ENCODE measurements around the gene QDPR.

- no peak for TF ChIP-seq CTCF (IDR thresholded peaks at IDR 0.05)
- no peak for TF ChIP-seq POLR2A (IDR thresholded peaks at IDR 0.05)
Observed at GRCh38 chr4:17494258-17495190, 17.4 kb downstream of the QDPR start.

Data from adrenal gland (tissue), 5 donors.